DLD1 (cell line): ENCODE data around the gene E2F4.

Experiments
- in situ Hi-C: cut with HindIII; loops from 2 replicates; pipeline ENCODE4 v1.10.0; 2017; ENCODE audit warnings: low sequenced_read_pairs

Gene E2F4

GRCh38 chr16:67191995-67192681 lies at the start of gene E2F4:
TSS of gene E2F4 (plus strand) at chr16:67192155. CDS start at chr16:67192228, 73 bp downstream.
- in situ Hi-C loops: no loop called here

GRCh38 chr16:67142342-67142741 lies 49.6 kb upstream of the E2F4 start:
- in situ Hi-C loops: no loop called here

GRCh38 chr16:67144943-67145342 lies 47.0 kb upstream of the E2F4 start:
- in situ Hi-C loops: no loop called here

- in situ Hi-C loops: no loop called here
These were observed 46.2 kb upstream of the E2F4 start for GRCh38 chr16:67145746-67146145.

- in situ Hi-C loops: no loop called here
These were observed 45.2 kb upstream of the E2F4 start for GRCh38 chr16:67146523-67147357.

- in situ Hi-C loops: no loop called here
These were observed 44.4 kb upstream of the E2F4 start for GRCh38 chr16:67147437-67148140.

- in situ Hi-C loops: no loop called here
These were observed 43.7 kb upstream of the E2F4 start for GRCh38 chr16:67148221-67148620.

- in situ Hi-C loops: no loop called here
These were observed 43.2 kb upstream of the E2F4 start for GRCh38 chr16:67148656-67149275.

- in situ Hi-C loops: no loop called here
These were observed 42.5 kb upstream of the E2F4 start for GRCh38 chr16:67149276-67150046.

GRCh38 chr16:67150047-67150832 lies 41.7 kb upstream of the E2F4 start:
- in situ Hi-C loops: no loop called here

GRCh38 chr16:67150833-67151396 lies 41.0 kb upstream of the E2F4 start, which contains the start of gene B3GNT9:
TSS of gene B3GNT9 (minus strand) at chr16:67150998. CDS start at chr16:67150485, 513 bp downstream.
- in situ Hi-C loops: no loop called here

- in situ Hi-C loops: no loop called here
These were observed 40.4 kb upstream of the E2F4 start for GRCh38 chr16:67151431-67152097.

- in situ Hi-C loops: no loop called here
These were observed 37.2 kb upstream of the E2F4 start for GRCh38 chr16:67154578-67155294.

- in situ Hi-C loops: no loop called here
These were observed 36.4 kb upstream of the E2F4 start for GRCh38 chr16:67155295-67156142.

- in situ Hi-C loops: no loop called here
These were observed 35.7 kb upstream of the E2F4 start for GRCh38 chr16:67156143-67156844.

GRCh38 chr16:67157106-67157748 lies 34.7 kb upstream of the E2F4 start:
- in situ Hi-C loops: no loop called here
